Lung microvascular endothelial cell (primary cell): ENCODE results near the gene LRRC36. TPM values are rescaled to one million over a fixed set of nuclear protein-coding genes. Genes with fewer than 3 reads are reported as not detected.

Source experiments
- DNase-seq, 2 donors: peaks; one replicate each; pipeline versions ENCODE4 v3.0.0 to v3.0.0-alpha.2; 2010; ENCODE audit warnings: low read depth in 2 of 2
- total RNA-seq: library from RNA; depleted of rRNA; stranded (reverse); fragments of >200 nt; gene quantifications from 2 replicates; pipeline ENCODE4 v1.2.1, GENCODE V29; 2014

LRRC36 gene
- total RNA-seq, 1 donor from 2014 or later, result not detected

- DNase-seq, result no peak
These were observed 63.5 kb downstream of the LRRC36 start for GRCh38 chr16:67389911-67390815.

- no peak for DNase-seq
These were observed 64.3 kb downstream of the LRRC36 start for GRCh38 chr16:67390816-67391423.

GRCh38 chr16:67391424-67392300 is 65.0 kb downstream of the LRRC36 start:
- no peak for DNase-seq

GRCh38 chr16:67392301-67393059 is 65.9 kb downstream of the LRRC36 start:
- no peak for DNase-seq

GRCh38 chr16:67393111-67393787 is 66.6 kb downstream of the LRRC36 start, which contains the start of gene TPPP3:
TPPP3 (minus strand) TSS chr16:67393498; CDS start chr16:67391111, 2,387 bp downstream.
- DNase-seq, result peak; percentile 84 to 89

- DNase-seq, result no peak
These were observed 67.2 kb downstream of the LRRC36 start for GRCh38 chr16:67393788-67394154.

GRCh38 chr16:67394155-67395104 is 67.8 kb downstream of the LRRC36 start:
- peak in 1 of 2 donors; percentile 29 for DNase-seq

GRCh38 chr16:67395105-67395457 is 68.5 kb downstream of the LRRC36 start:
- no peak for DNase-seq

- no peak for DNase-seq
These were observed 69.0 kb downstream of the LRRC36 start for GRCh38 chr16:67395458-67396158.

- peak; percentile 80 to 86 for DNase-seq
These were observed 69.8 kb downstream of the LRRC36 start for GRCh38 chr16:67396159-67397035.

GRCh38 chr16:67397036-67397801 is 70.6 kb downstream of the LRRC36 start:
- DNase-seq, result peak in 1 of 2 donors; percentile 32

- no peak for DNase-seq
These were observed 71.4 kb downstream of the LRRC36 start for GRCh38 chr16:67397812-67398545.

GRCh38 chr16:67398546-67399217 is 72.1 kb downstream of the LRRC36 start:
- no peak for DNase-seq

- DNase-seq, result peak; percentile 48 to 55
These were observed 72.7 kb downstream of the LRRC36 start for GRCh38 chr16:67399218-67399733.
